Mesendoderm (in vitro differentiated cells): ENCODE data around the gene CTNNA2.

ENCODE experiments used
- DNase-seq: peaks from one replicate; pipeline ENCODE4 v3.0.0; 2013
- H2AK5ac ChIP-seq: 2 replicates; pipeline ENCODE4 v1.6.1; 2013; ENCODE audit warnings: low read length, inconsistent platforms
- H2BK120ac ChIP-seq: 2 replicates; pipeline ENCODE4 v1.6.1; 2013; ENCODE audit warnings: low read depth, mild to moderate bottlenecking, low read length, moderate library complexity, mixed read lengths
- H2BK15ac ChIP-seq: replicated peaks from 2 replicates; pipeline ENCODE4 v1.6.1; 2013; ENCODE audit warnings: low read depth, mild to moderate bottlenecking, moderate library complexity
- H2BK5ac ChIP-seq: 2 replicates; pipeline ENCODE4 v1.6.1; 2013; ENCODE audit warnings: low read length, inconsistent platforms
- H3K18ac ChIP-seq: 2 replicates; pipeline ENCODE4 v1.6.1; 2013; ENCODE audit warnings: mild to moderate bottlenecking, low read length, mixed read lengths
- H3K23ac ChIP-seq: one replicate; pipeline ENCODE4 v1.6.1; 2013; ENCODE audit warnings: low read length
- H3K27ac ChIP-seq: 2 replicates; pipeline ENCODE4 v1.5.1; 2013; ENCODE audit warnings: low read depth, mild to moderate bottlenecking, inconsistent platforms, low read length, moderate library complexity
- H3K27me3 ChIP-seq: 2 replicates; pipeline ENCODE4 v1.6.1; 2013; ENCODE audit warnings: low read length, control low read depth, mild to moderate bottlenecking, inconsistent platforms; ENCODE audit not compliant: insufficient read depth, poor library complexity
- H3K36me3 ChIP-seq: 2 replicates; pipeline ENCODE4 v1.6.1; 2013; ENCODE audit warnings: low read length, inconsistent platforms; ENCODE audit not compliant: control insufficient read depth, insufficient read depth
- H3K4ac ChIP-seq: one replicate; pipeline ENCODE4 v1.6.1; 2013; ENCODE audit warnings: low read depth, mild to moderate bottlenecking, low read length, moderate library complexity
- H3K4me1 ChIP-seq: 2 replicates; pipeline ENCODE4 v1.6.1; 2013; ENCODE audit warnings: low read depth, low read length, inconsistent platforms; ENCODE audit not compliant: control insufficient read depth
- H3K4me2 ChIP-seq: 2 replicates; pipeline ENCODE4 v1.6.1; 2013; ENCODE audit warnings: low read length
- H3K4me3 ChIP-seq: 2 replicates; pipeline ENCODE4 v1.5.1; 2013; ENCODE audit warnings: mild to moderate bottlenecking, low read length
- H3K56ac ChIP-seq: one replicate; pipeline ENCODE4 v1.6.1; 2013; ENCODE audit warnings: low read length
- H3K79me1 ChIP-seq: 2 replicates; pipeline ENCODE4 v1.6.1; 2013; ENCODE audit warnings: low read length, inconsistent platforms
- H3K79me2 ChIP-seq: 2 replicates; pipeline ENCODE4 v1.6.1; 2013; ENCODE audit warnings: mild to moderate bottlenecking, low read length; ENCODE audit not compliant: control insufficient read depth, insufficient read depth
- H3K9ac ChIP-seq: 2 replicates; pipeline ENCODE4 v1.6.1; 2013; ENCODE audit warnings: low read length, inconsistent platforms
- H4K5ac ChIP-seq: one replicate; pipeline ENCODE4 v1.6.1; 2013; ENCODE audit warnings: low read length
- H4K8ac ChIP-seq: one replicate; pipeline ENCODE4 v1.6.1; 2013; ENCODE audit warnings: low read depth, mild to moderate bottlenecking, control low read depth, low read length, moderate library complexity
- WGBS: extraction: QIAGEN DNeasy Blood & Tissue Kit; methylation state at CpG from one replicate; pipeline ENCODE4 v1.1.7; 2013; ENCODE audit warnings: low lambda C conversion rate, missing lambda C conversion rate; ENCODE audit not compliant: insufficient coverage; ENCODE audit errors: extremely low coverage; 5-methylcytosine and 5-hydroxymethylcytosine counted together

CTNNA2 gene

GRCh38 chr2:80395251-80395650 is 882.4 kb downstream of the CTNNA2 start:
- no peak overlapping the region for H3K23ac ChIP-seq
- no peaks in the 10 kb centered on the region for H3K36me3 ChIP-seq
- H4K8ac ChIP-seq = no peak overlapping the region
- no peak overlapping the region for H4K5ac ChIP-seq
- H3K79me1 ChIP-seq = no peaks in the 10 kb centered on the region
- H3K9ac ChIP-seq = no peak overlapping the region
- no peak overlapping the region for H3K27ac ChIP-seq
- no peak overlapping the region for H3K56ac ChIP-seq
- no peaks in the 10 kb centered on the region for H3K27me3 ChIP-seq
- no peak overlapping the region for H2BK15ac ChIP-seq
- H2AK5ac ChIP-seq = no peak overlapping the region
- H2BK120ac ChIP-seq = no peak overlapping the region
- H2BK5ac ChIP-seq = no peak overlapping the region
- H3K4me2 ChIP-seq = no peak overlapping the region
- WGBS = no CpG with 5 or more reads among the region's 1 CpG
- H3K4me3 ChIP-seq = no peak overlapping the region
- no peaks in the 10 kb centered on the region for H3K79me2 ChIP-seq
- H3K4ac ChIP-seq = no peak overlapping the region
- no peak for DNase-seq
- H3K18ac ChIP-seq = no peak overlapping the region
- no peaks in the 10 kb centered on the region for H3K4me1 ChIP-seq

GRCh38 chr2:80396276-80396675 is 883.4 kb downstream of the CTNNA2 start:
- Histone ChIP-seq H2AK5ac (no peak overlapping the region), H3K36me3 (no peaks in the 10 kb centered on the region), H2BK15ac (no peak overlapping the region), H3K4me3 (no peak overlapping the region), H3K4ac (no peak overlapping the region), H4K5ac (no peak overlapping the region), H3K18ac (no peak overlapping the region), H4K8ac (no peak overlapping the region), H3K27ac (no peak overlapping the region), H3K4me2 (no peak overlapping the region), H3K27me3 (no peaks in the 10 kb centered on the region), H3K9ac (no peak overlapping the region), H3K56ac (no peak overlapping the region), H3K23ac (no peak overlapping the region), H3K79me2 (no peaks in the 10 kb centered on the region), H3K79me1 (no peaks in the 10 kb centered on the region), H2BK5ac (no peak overlapping the region), H2BK120ac (no peak overlapping the region), H3K4me1 (no peaks in the 10 kb centered on the region)
- DNase-seq = no peak

GRCh38 chr2:80403081-80403480 is 890.2 kb downstream of the CTNNA2 start:
- Histone ChIP-seq H2AK5ac (no peak overlapping the region), H2BK15ac (no peak overlapping the region), H2BK120ac (no peak overlapping the region), H3K18ac (no peak overlapping the region), H3K23ac (no peak overlapping the region), H3K56ac (no peak overlapping the region), H3K27ac (no peak overlapping the region), H3K36me3 (no peaks in the 10 kb centered on the region), H3K79me2 (no peaks in the 10 kb centered on the region), H2BK5ac (no peak overlapping the region), H3K9ac (no peak overlapping the region), H3K4me3 (no peak overlapping the region), H3K4me1 (no peaks in the 10 kb centered on the region), H3K79me1 (no peaks in the 10 kb centered on the region), H4K5ac (no peak overlapping the region), H4K8ac (no peak overlapping the region), H3K4me2 (no peak overlapping the region), H3K27me3 (no peaks in the 10 kb centered on the region), H3K4ac (no peak overlapping the region)
- DNase-seq = no peak
- no CpG with 5 or more reads among the region's 4 CpGs for WGBS

- no peaks in the 10 kb centered on the region for H3K79me1 ChIP-seq
- no peak for DNase-seq
- no CpG with 5 or more reads among the region's 4 CpGs for WGBS
These were observed 894.5 kb downstream of the CTNNA2 start for GRCh38 chr2:80407377-80407776.

GRCh38 chr2:80410346-80410745 is 897.5 kb downstream of the CTNNA2 start:
- Histone ChIP-seq H3K27ac (no peak overlapping the region), H2BK5ac (no peak overlapping the region), H3K9ac (no peak overlapping the region), H3K36me3 (no peaks in the 10 kb centered on the region), H3K18ac (no peak overlapping the region), H4K8ac (no peak overlapping the region), H3K56ac (no peak overlapping the region), H3K4me1 (no peaks in the 10 kb centered on the region), H3K79me2 (no peaks in the 10 kb centered on the region), H2BK15ac (no peak overlapping the region), H3K79me1 (no peaks in the 10 kb centered on the region), H3K4me2 (no peak overlapping the region), H3K27me3 (no peaks in the 10 kb centered on the region), H3K4ac (no peak overlapping the region), H4K5ac (no peak overlapping the region), H2AK5ac (no peak overlapping the region), H3K4me3 (no peak overlapping the region), H2BK120ac (no peak overlapping the region), H3K23ac (no peak overlapping the region)
- no peak for DNase-seq
- no CpG with 5 or more reads among the region's 3 CpGs for WGBS

More at GRCh38 chr2:80407377-80407776, 894.5 kb downstream of the CTNNA2 start:
- Histone ChIP-seq H3K4ac (no peak overlapping the region), H3K4me3 (no peak overlapping the region), H3K79me2 (no peaks in the 10 kb centered on the region), H3K36me3 (no peaks in the 10 kb centered on the region), H3K27me3 (no peaks in the 10 kb centered on the region), H3K9ac (no peak overlapping the region), H3K56ac (no peak overlapping the region), H3K27ac (no peak overlapping the region), H3K4me2 (no peak overlapping the region), H3K18ac (no peak overlapping the region), H4K8ac (no peak overlapping the region), H2BK15ac (no peak overlapping the region), H3K4me1 (no peaks in the 10 kb centered on the region), H3K23ac (no peak overlapping the region), H4K5ac (no peak overlapping the region), H2BK5ac (no peak overlapping the region), H2BK120ac (no peak overlapping the region), H2AK5ac (no peak overlapping the region)

GRCh38 chr2:80413136-80413535 is 900.3 kb downstream of the CTNNA2 start:
- H3K27me3 ChIP-seq = no peaks in the 10 kb centered on the region
- H3K18ac ChIP-seq = no peak overlapping the region
- H3K36me3 ChIP-seq = no peaks in the 10 kb centered on the region
- no peak overlapping the region for H2BK120ac ChIP-seq
- no peak for DNase-seq
- no peak overlapping the region for H3K4ac ChIP-seq
- H3K56ac ChIP-seq = no peak overlapping the region
- H3K4me1 ChIP-seq = no peaks in the 10 kb centered on the region
- H3K9ac ChIP-seq = no peak overlapping the region
- H3K23ac ChIP-seq = no peak overlapping the region
- H4K5ac ChIP-seq = no peak overlapping the region
- H2BK15ac ChIP-seq = no peak overlapping the region
- H3K4me2 ChIP-seq = no peak overlapping the region
- no peak overlapping the region for H4K8ac ChIP-seq
- WGBS = no CpG with 5 or more reads among the region's 3 CpGs
- no peak overlapping the region for H2AK5ac ChIP-seq
- H3K79me1 ChIP-seq = no peaks in the 10 kb centered on the region
- no peaks in the 10 kb centered on the region for H3K79me2 ChIP-seq
- no peak overlapping the region for H3K27ac ChIP-seq
- no peak overlapping the region for H3K4me3 ChIP-seq
- no peak overlapping the region for H2BK5ac ChIP-seq
